ENCODE data around the gene MKKS. TPM values are rescaled to one million over a fixed set of nuclear protein-coding genes. Genes with fewer than 3 reads are reported as not detected.

The MKKS gene
- total RNA-seq, 4 donors from 2014 or later, result 12.4 to 27.5 (median 19.9) TPM

- TF ChIP-seq POLR2A (IDR thresholded peaks at IDR 0.05) (no peak), CTCF (IDR thresholded peaks at IDR 0.05) (no peak)
- no peaks in the 10 kb centered on the region for H3K9me3 ChIP-seq
These were observed 20.2 kb upstream of the MKKS start for GRCh38 chr20:10454151-10454750.

DNA sequence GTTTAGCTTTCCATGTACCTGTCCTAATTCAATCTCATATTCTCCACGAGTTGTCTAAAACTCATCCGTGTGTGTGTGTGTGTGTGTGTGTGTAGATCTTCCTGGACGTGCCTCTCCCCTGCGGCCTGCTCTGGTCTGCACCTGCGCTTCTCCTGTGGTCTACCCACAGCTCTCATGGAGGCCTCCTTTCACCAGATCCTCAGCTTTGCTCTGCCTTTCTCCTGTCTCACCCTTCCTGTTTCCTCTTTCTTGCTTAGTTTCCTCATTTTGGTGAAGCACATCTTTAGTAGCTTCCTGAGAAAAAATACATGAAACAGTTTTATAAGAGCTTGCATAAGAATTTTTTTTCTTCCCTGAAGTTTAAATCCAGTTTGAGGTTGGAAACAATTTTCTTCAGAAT lies 19.2 kb upstream of the MKKS start:
- Histone ChIP-seq H3K4me1 (no peaks in the 10 kb centered on the region), H3K27ac (no peak overlapping the region), H3K4me3 (no peak overlapping the region), H3K27me3 (no peaks in the 10 kb centered on the region), H3K9me3 (no peaks in the 10 kb centered on the region), H3K36me3 (no peaks in the 10 kb centered on the region)
- TF ChIP-seq CTCF (IDR thresholded peaks at IDR 0.05) (no peak), POLR2A (IDR thresholded peaks at IDR 0.05) (no peak)
- peak in 2 of 3 donors; percentile 60 to 63 for DNase-seq

More at GRCh38 chr20:10454151-10454750, 20.2 kb upstream of the MKKS start:
- Histone ChIP-seq H3K36me3 (no peaks in the 10 kb centered on the region), H3K27me3 (no peaks in the 10 kb centered on the region), H3K4me3 (no peak overlapping the region), H3K4me1 (no peaks in the 10 kb centered on the region), H3K27ac (no peak overlapping the region)
- no peak for DNase-seq

DNA sequence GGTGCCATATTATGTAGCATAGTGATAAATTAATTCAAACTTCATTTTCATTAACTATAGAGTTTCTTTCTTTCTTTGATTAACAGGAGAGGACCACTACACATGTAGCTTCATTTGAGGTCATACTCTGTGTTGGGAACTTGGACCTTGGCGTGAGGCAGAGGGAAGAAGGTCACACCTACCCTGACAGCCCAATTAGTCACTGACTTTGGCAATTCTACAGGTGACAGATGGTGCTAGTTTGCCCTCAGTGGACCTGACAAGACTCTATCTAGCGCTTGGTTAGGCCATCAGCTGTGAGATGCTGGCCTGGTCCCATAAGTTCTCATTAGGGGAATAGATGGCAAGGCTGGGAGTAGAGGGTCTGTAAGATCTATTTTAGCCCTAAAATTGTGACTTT lies 15.2 kb upstream of the MKKS start:
- no peaks in the 10 kb centered on the region for H3K4me1 ChIP-seq
- H3K9me3 ChIP-seq, result no peaks in the 10 kb centered on the region
- peak in 1 of 3 donors; percentile 53 for DNase-seq
- H3K36me3 ChIP-seq, result no peaks in the 10 kb centered on the region
- H3K27ac ChIP-seq, result no peak overlapping the region
- H3K4me3 ChIP-seq, result no peak overlapping the region
- H3K27me3 ChIP-seq, result no peaks in the 10 kb centered on the region
- TF ChIP-seq CTCF (IDR thresholded peaks at IDR 0.05) (no peak), POLR2A (IDR thresholded peaks at IDR 0.05) (no peak)

DNA sequence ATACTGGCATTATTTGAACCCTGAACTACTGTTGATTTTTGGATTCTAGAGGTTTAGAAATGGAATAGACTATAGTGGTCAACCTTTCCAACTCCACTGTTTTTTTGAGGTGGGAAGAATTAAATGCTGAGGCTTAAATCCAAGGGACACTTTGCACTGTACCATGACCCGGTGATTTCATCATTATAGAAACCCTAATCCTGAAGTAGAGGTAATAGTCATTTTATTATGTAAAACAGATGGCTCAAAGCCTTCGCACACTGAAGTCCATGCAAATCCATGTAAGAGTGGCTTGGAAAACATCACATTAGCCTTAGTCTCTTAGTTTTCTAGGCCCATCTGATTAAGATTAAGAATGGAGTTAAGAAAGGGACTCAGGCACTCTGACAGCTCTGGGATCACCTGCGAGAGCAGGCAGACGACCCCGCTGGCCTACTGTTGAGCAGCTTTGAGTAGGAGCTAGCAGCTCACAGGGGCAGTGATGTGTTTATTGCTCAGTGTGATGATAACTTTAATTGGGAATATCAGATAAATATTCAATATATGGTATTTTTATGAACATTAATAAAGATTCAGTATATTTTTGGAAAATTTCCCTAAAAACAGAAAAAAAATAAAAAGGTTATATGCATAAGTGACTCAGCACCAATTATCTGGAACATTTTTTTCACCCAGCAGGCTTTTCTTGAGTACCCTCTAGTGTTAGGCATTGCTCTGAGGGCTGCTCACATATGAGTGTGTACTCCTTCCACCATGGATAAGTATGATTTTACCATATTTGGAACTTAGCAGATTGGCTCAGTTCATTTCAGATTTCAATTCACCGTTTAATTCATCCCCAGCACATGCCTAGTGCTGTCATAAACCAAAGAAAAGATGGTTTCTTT lies 14.5 kb upstream of the MKKS start:
- H3K27ac ChIP-seq, result no peak overlapping the region
- DNase-seq, result no peak
- TF ChIP-seq CTCF (IDR thresholded peaks at IDR 0.05), result no peak
- TF ChIP-seq POLR2A (IDR thresholded peaks at IDR 0.05), result no peak
- H3K4me1 ChIP-seq, result no peaks in the 10 kb centered on the region
- no peaks in the 10 kb centered on the region for H3K9me3 ChIP-seq
- H3K27me3 ChIP-seq, result no peaks in the 10 kb centered on the region
- H3K36me3 ChIP-seq, result no peaks in the 10 kb centered on the region
- H3K4me3 ChIP-seq, result no peak overlapping the region

DNA sequence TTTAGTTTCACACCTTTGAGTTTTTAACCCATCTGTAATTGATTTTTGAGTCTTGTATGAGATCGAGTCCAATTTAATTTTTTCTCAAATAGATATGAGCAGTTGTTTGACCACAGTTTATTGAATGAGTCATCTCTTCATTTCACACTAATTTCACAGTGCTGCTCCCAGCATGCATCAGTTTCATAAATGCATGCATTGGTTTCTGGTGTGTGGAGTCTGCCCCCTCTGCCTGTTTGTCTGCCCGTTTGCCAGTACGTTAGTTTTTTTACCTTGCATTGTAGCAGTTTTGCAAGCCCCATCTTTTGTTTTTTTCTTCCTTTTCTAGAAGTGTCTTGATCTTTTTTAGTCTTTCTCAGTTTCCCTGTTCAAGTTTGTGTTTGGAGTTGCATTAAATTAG lies 13.0 kb upstream of the MKKS start:
- TF ChIP-seq POLR2A (IDR thresholded peaks at IDR 0.05) (no peak), CTCF (IDR thresholded peaks at IDR 0.05) (peak in 2 of 6 experiments; percentile 4 to 9)
- peak in 2 of 3 donors; percentile 47 to 59 for DNase-seq
- no peak overlapping the region for H3K27ac ChIP-seq

More for the DNA sequence above, 13.0 kb upstream of the MKKS start:
- no peaks in the 10 kb centered on the region for H3K36me3 ChIP-seq
- no peak overlapping the region for H3K4me3 ChIP-seq
- H3K27me3 ChIP-seq, result no peaks in the 10 kb centered on the region
- H3K9me3 ChIP-seq, result no peaks in the 10 kb centered on the region
- no peaks in the 10 kb centered on the region for H3K4me1 ChIP-seq

Measured in Peyer's patch (tissue), 4 donors.